Measurements from ENCODE around the gene PTX3.

GRCh38 chr3:157460253-157460652 lies 23.6 kb downstream of the PTX3 start:
- TF ChIP-seq, protein P1, sequence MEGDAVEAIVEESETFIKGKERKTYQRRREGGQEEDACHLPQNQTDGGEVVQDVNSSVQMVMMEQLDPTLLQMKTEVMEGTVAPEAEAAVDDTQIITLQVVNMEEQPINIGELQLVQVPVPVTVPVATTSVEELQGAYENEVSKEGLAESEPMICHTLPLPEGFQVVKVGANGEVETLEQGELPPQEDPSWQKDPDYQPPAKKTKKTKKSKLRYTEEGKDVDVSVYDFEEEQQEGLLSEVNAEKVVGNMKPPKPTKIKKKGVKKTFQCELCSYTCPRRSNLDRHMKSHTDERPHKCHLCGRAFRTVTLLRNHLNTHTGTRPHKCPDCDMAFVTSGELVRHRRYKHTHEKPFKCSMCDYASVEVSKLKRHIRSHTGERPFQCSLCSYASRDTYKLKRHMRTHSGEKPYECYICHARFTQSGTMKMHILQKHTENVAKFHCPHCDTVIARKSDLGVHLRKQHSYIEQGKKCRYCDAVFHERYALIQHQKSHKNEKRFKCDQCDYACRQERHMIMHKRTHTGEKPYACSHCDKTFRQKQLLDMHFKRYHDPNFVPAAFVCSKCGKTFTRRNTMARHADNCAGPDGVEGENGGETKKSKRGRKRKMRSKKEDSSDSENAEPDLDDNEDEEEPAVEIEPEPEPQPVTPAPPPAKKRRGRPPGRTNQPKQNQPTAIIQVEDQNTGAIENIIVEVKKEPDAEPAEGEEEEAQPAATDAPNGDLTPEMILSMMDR (IDR thresholded peaks at IDR 0.05), result no peak
- no peak for TF ChIP-seq POLR2A (IDR thresholded peaks at IDR 0.05; ENCODE audit: low read depth)

Data from esophagus muscularis mucosa (tissue), 3 donors.